Osteoblast (primary cell): ENCODE measurements around the gene CFAP90. TPM values are rescaled to one million over a fixed set of nuclear protein-coding genes. Genes with fewer than 3 reads are reported as not detected.

Experiments used
- DNase-seq: peaks from one replicate; pipeline ENCODE4 v3.0.0; 2011; ENCODE audit warnings: low spot score, mixed read lengths; ENCODE audit not compliant: insufficient read length; ENCODE audit errors: missing footprints
- H2AFZ ChIP-seq: 2 replicates; pipeline ENCODE4 v1.6.0; 2011; ENCODE audit warnings: mild to moderate bottlenecking, low read length
- H3K27ac ChIP-seq: 2 replicates; pipeline ENCODE4 v1.5.1; 2011; ENCODE audit warnings: mild to moderate bottlenecking, low read depth, low read length, moderate library complexity
- H3K27me3 ChIP-seq: 2 replicates; pipeline ENCODE4 v1.6.0; 2012; ENCODE audit warnings: mild to moderate bottlenecking, control low read depth, inconsistent platforms, low read length, moderate library complexity; ENCODE audit not compliant: insufficient read depth
- H3K36me3 ChIP-seq: 2 replicates; pipeline ENCODE4 v1.5.1; 2011; ENCODE audit warnings: mild to moderate bottlenecking, low read length, control low read depth, moderate library complexity; ENCODE audit not compliant: insufficient read depth
- H3K4me1 ChIP-seq: 2 replicates; pipeline ENCODE4 v1.5.1; 2011; ENCODE audit warnings: mild to moderate bottlenecking, low read length, control low read depth, moderate library complexity; ENCODE audit not compliant: insufficient read depth
- H3K4me2 ChIP-seq: 2 replicates; pipeline ENCODE4 v1.6.0; 2011; ENCODE audit warnings: mild to moderate bottlenecking, low read length; ENCODE audit not compliant: insufficient read depth
- H3K4me3 ChIP-seq: fragments of 200-600 bp; sonication (generic); 3 replicates; pipeline ENCODE4 v1.5.1; 2012; ENCODE audit warnings: mild to moderate bottlenecking, low read length, inconsistent platforms; ENCODE audit not compliant: insufficient read depth
- H3K79me2 ChIP-seq: 2 replicates; pipeline ENCODE4 v1.6.0; 2012; ENCODE audit warnings: mild to moderate bottlenecking, low read length, control low read depth, inconsistent platforms; ENCODE audit not compliant: insufficient read depth
- H3K9me3 ChIP-seq: 2 replicates; pipeline ENCODE4 v1.5.1; 2011; ENCODE audit warnings: low read depth, low read length, control low read depth
- H4K20me1 ChIP-seq: 2 replicates; pipeline ENCODE4 v1.6.0; 2012; ENCODE audit warnings: mild to moderate bottlenecking, low read length, control low read depth; ENCODE audit not compliant: insufficient read depth
- total RNA-seq: library from RNA; depleted of rRNA; stranded (reverse); fragments of >200 nt; gene quantifications from 2 replicates; pipeline ENCODE4 v1.2.3, GENCODE V29; 2012
- TF ChIP-seq, protein P1 (sequence below): IDR thresholded peaks from 2 replicates; pipeline ENCODE4 v1.5.1; 2011; ENCODE audit warnings: mild to moderate bottlenecking, low read depth, low read length, moderate library complexity; ENCODE audit errors: extremely low read depth

CFAP90 gene
- total RNA-seq, 1 donor, result 1.1 TPM

DNA sequence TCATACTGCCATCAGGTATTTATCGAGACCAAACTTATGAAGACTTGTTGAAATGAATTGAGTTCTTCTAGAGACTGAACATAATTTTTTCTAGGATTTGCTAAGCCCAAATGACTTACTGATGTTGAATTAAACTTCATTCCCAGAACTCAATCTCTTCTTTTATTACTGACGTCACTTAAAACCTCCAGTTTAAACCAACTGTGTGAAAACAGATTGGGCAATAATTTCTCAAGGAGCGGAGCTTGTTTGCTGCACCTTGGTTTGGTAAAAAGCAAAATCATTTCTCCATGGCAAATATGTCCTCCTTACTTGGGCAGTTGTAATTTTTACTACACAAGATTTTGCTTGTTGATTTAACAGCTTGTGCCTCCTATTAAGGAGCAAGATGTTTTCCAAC, 37.4 kb downstream of the CFAP90 start:
- no peaks in the 10 kb centered on the region for H3K4me1 ChIP-seq
- no peaks in the 10 kb centered on the region for H3K27me3 ChIP-seq
- no peaks in the 10 kb centered on the region for H3K36me3 ChIP-seq
- no peak overlapping the region for H3K4me2 ChIP-seq
- H4K20me1 ChIP-seq, result no peaks in the 10 kb centered on the region
- no peaks in the 10 kb centered on the region for H3K79me2 ChIP-seq
- H3K9me3 ChIP-seq, result no peaks in the 10 kb centered on the region
- no peak overlapping the region for H3K4me3 ChIP-seq
- TF ChIP-seq, protein P1, sequence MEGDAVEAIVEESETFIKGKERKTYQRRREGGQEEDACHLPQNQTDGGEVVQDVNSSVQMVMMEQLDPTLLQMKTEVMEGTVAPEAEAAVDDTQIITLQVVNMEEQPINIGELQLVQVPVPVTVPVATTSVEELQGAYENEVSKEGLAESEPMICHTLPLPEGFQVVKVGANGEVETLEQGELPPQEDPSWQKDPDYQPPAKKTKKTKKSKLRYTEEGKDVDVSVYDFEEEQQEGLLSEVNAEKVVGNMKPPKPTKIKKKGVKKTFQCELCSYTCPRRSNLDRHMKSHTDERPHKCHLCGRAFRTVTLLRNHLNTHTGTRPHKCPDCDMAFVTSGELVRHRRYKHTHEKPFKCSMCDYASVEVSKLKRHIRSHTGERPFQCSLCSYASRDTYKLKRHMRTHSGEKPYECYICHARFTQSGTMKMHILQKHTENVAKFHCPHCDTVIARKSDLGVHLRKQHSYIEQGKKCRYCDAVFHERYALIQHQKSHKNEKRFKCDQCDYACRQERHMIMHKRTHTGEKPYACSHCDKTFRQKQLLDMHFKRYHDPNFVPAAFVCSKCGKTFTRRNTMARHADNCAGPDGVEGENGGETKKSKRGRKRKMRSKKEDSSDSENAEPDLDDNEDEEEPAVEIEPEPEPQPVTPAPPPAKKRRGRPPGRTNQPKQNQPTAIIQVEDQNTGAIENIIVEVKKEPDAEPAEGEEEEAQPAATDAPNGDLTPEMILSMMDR, result no peak
- H2AFZ ChIP-seq, result no peak overlapping the region
- no peak overlapping the region for H3K27ac ChIP-seq
- no peak for DNase-seq

DNA sequence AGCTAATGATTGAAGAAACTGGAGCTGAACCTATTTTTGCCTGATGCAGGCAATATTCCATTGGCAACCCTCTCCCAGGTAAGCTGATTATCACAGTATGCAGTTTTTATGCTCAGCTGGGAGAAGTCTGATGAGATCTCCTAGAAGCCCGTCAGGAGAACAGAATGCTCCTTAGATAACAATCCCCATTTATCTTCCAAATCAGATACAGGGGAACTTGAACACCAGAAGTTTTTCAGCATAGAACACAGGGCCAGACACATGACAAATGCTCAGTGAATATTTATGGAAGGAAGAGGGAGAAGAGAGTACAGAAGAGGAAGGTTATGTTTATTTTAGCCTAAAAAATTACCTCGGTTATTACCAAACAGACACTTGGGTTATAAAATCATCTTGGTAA, 37.9 kb downstream of the CFAP90 start:
- Histone ChIP-seq H4K20me1 (no peaks in the 10 kb centered on the region), H3K79me2 (no peaks in the 10 kb centered on the region), H3K4me3 (no peak overlapping the region), H3K27me3 (no peaks in the 10 kb centered on the region), H3K27ac (no peak overlapping the region), H3K4me2 (no peak overlapping the region), H3K9me3 (no peaks in the 10 kb centered on the region), H2AFZ (no peak overlapping the region), H3K4me1 (no peaks in the 10 kb centered on the region), H3K36me3 (no peaks in the 10 kb centered on the region)
- TF ChIP-seq, protein P1, result no peak
- no peak for DNase-seq

DNA sequence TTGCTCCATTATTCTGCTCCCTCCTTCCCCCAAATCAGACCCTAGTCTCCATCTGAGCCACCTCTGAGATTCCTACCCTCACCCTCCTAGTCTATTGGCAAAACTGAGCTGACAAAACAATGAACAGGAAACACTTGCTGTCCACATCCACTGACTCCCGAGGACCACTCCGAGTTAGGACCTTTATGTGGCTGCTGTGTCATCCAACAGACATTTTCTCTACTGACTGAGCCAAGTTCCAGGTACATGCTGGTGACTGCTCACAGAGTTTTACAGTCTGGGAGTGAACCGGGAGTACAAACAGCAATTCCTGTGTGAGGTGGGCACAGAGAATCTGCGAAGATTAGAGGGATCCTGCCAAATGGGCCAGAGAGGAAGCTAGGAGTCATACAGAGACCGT, 39.2 kb downstream of the CFAP90 start:
- H4K20me1 ChIP-seq, result no peaks in the 10 kb centered on the region
- H3K9me3 ChIP-seq, result no peaks in the 10 kb centered on the region
- H3K27ac ChIP-seq, result no peak overlapping the region
- H3K79me2 ChIP-seq, result no peaks in the 10 kb centered on the region
- no peaks in the 10 kb centered on the region for H3K27me3 ChIP-seq
- no peak for DNase-seq
- TF ChIP-seq, protein P1, result no peak
- no peak overlapping the region for H3K4me2 ChIP-seq
- no peak overlapping the region for H2AFZ ChIP-seq
- no peaks in the 10 kb centered on the region for H3K36me3 ChIP-seq
- H3K4me1 ChIP-seq, result no peaks in the 10 kb centered on the region
- no peak overlapping the region for H3K4me3 ChIP-seq

DNA sequence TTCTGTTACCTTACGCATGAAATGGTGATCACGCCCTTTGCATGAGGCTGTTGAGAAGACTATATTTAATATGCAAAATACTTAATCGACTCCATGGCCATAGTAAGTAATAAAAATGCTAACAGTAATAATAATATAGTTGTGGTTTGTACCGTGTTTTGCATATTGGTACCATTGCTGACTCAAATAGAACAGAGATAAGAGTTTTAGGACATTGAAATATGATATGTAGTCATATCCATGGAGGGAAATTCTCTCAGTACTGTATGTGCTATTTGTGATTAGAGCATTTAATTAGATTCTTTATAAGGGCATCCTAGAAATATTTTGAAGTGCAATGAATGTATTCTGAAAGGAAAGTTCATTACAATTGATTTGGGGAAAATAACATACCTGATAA, 41.9 kb downstream of the CFAP90 start:
- H3K4me2 ChIP-seq, result no peak overlapping the region
- DNase-seq, result no peak
- no peak overlapping the region for H3K27ac ChIP-seq
- H3K36me3 ChIP-seq, result no peaks in the 10 kb centered on the region
- H2AFZ ChIP-seq, result no peak overlapping the region
- TF ChIP-seq, protein P1, result no peak
- no peaks in the 10 kb centered on the region for H3K27me3 ChIP-seq
- no peaks in the 10 kb centered on the region for H4K20me1 ChIP-seq
- no peak overlapping the region for H3K4me3 ChIP-seq
- no peaks in the 10 kb centered on the region for H3K9me3 ChIP-seq
- H3K79me2 ChIP-seq, result no peaks in the 10 kb centered on the region
- H3K4me1 ChIP-seq, result no peaks in the 10 kb centered on the region
